Mammary epithelial cell (primary cell): Measurements from ENCODE around the gene UNC13B.

Source experiments
- EZH2 ChIP-seq: IDR thresholded peaks from 2 replicates; pipeline ENCODE4 v1.6.1; 2012; ENCODE audit warnings: low read length, inconsistent platforms, borderline replicate concordance
- TF ChIP-seq, protein P1 (sequence below), 2 donors: IDR thresholded peaks in 1 of 2; conservative IDR thresholded peaks in 1 of 2; 2 replicates each; pipeline ENCODE4 v1.5.1; 2011 to 2012; ENCODE audit warnings: inconsistent platforms in 2 of 2, low read length in 2 of 2, mild to moderate bottlenecking in 2 of 2, control low read depth in 1 of 2, low read depth in 1 of 2; ENCODE audit not compliant: insufficient read depth in 1 of 2; ENCODE audit errors: extremely low read depth in 1 of 2

DNA sequence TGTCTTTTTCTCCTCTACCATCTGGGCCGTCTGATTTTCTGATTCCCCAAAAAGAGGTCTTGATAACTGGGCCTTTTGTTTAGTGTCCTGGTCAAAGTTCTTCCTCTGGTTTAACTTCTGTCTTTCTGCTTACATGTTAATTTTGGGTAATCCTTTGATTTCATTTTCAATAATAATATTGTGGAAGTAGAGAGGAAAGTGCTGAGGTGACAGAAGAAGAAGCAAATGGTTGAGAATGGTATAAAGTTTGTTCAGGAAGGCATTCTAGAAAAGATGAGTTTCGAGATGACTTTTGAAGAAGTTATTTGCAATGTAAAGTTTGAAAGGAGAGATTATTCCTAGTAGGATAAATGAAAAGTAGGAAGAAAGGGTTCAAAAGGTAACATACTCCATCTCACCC is 118.1 kb downstream of the UNC13B start:
- TF ChIP-seq EZH2: no peak
- TF ChIP-seq, protein P1, sequence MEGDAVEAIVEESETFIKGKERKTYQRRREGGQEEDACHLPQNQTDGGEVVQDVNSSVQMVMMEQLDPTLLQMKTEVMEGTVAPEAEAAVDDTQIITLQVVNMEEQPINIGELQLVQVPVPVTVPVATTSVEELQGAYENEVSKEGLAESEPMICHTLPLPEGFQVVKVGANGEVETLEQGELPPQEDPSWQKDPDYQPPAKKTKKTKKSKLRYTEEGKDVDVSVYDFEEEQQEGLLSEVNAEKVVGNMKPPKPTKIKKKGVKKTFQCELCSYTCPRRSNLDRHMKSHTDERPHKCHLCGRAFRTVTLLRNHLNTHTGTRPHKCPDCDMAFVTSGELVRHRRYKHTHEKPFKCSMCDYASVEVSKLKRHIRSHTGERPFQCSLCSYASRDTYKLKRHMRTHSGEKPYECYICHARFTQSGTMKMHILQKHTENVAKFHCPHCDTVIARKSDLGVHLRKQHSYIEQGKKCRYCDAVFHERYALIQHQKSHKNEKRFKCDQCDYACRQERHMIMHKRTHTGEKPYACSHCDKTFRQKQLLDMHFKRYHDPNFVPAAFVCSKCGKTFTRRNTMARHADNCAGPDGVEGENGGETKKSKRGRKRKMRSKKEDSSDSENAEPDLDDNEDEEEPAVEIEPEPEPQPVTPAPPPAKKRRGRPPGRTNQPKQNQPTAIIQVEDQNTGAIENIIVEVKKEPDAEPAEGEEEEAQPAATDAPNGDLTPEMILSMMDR (conservative IDR thresholded peaks at IDR 0.05 in 1 of 2, IDR thresholded peaks at IDR 0.05 in 1 of 2; ENCODE audit: extremely low read depth in 1 of 2, insufficient read depth in 1 of 2, low read depth in 1 of 2, low read length in 2 of 2): no peak
